K562 (cell line): ENCODE measurements around the gene TMEM200B. TPM values are rescaled to one million over a fixed set of nuclear protein-coding genes. Genes with fewer than 3 reads are reported as not detected.
A peak's percentile ranks its signal among the peaks of the same experiment; 100 is the strongest.
"Not testable (repeated sequence)": the region's sequence is repeated elsewhere in the genome, so short reads cannot be mapped to it uniquely, and the experiment has no call there.

Experiments
- ATAC-seq: fragments of 200-7000 bp; cut with Tn5 transposase; 3 replicates; pipeline ENCODE4 v1.9.1; 2020; ENCODE audit warnings: moderate library complexity
- BruUV-seq: library from RNA; stranded (reverse); fragments of 400-500 nt; replicated peaks from 2 replicates; lab custom pipeline; 2021; lab: Mats Ljungman, UMichigan
- CTCF ChIA-PET: fragments of 300-600 bp; formaldehyde crosslinking; extraction: SDS; loops from one replicate; lab custom pipeline; 2021; ENCODE audit warnings: low intra/inter-chr PET ratio; lab: Yijun Ruan, JAX
- POLR2A ChIA-PET: fragments of 300-600, 350-650 bp; sonication (Branson Sonifier 250); formaldehyde crosslinking; extraction: SDS; loops from one replicate; lab custom pipeline; 2021; ENCODE audit warnings: antibody characterized with exemption, inconsistent platforms; lab: Yijun Ruan, JAX
- DNase-seq, 4 experiments: peaks; one replicate each; pipeline versions ENCODE4 v3.0.0 to v3.0.0-alpha.2; 2011 to 2018; ENCODE audit warnings: low spot score in 3 of 4, mixed read lengths in 3 of 4; ENCODE audit errors: extremely low read depth in 1 of 4
- FAIRE-seq: peaks from 2 replicates; lab custom pipeline; 2011; peaks lifted over from hg19 to GRCh38; lab: Jason Lieb, UNC
- H2AFZ ChIP-seq: 2 replicates; pipeline ENCODE4 v1.6.0; 2011; ENCODE audit warnings: low read depth, low read length, control low read depth, inconsistent platforms
- H3K27ac ChIP-seq: fragments of 200-600 bp; 3 replicates; pipeline ENCODE4 v1.8.0; 2011; ENCODE audit warnings: low read depth, mild to moderate bottlenecking, control low read depth, inconsistent platforms, low read length, moderate library complexity, mixed read lengths; ENCODE audit errors: extremely low read depth
- H3K27me3 ChIP-seq, 2 experiments: fragments of 300-600 bp in 1 of 2; 2 replicates in 1 of 2; 3 replicates in 1 of 2; pipeline versions ENCODE4 v1.6.0 to v1.8.0; 2011; ENCODE audit warnings: inconsistent platforms in 2 of 2, low read length in 2 of 2, mild to moderate bottlenecking in 1 of 2, mixed read lengths in 1 of 2, moderate library complexity in 1 of 2; ENCODE audit not compliant: control insufficient read depth in 2 of 2, insufficient read depth in 2 of 2
- H3K36me3 ChIP-seq: fragments of 300-600 bp; 3 replicates; pipeline ENCODE4 v1.8.0; 2011; ENCODE audit warnings: mild to moderate bottlenecking, low read length, inconsistent platforms; ENCODE audit not compliant: control insufficient read depth, insufficient read depth
- H3K4me1 ChIP-seq, 2 experiments: fragments of 200-600 bp in 1 of 2; replicated peaks in 1 of 2; 2 replicates in 1 of 2; 3 replicates in 1 of 2; pipeline versions ENCODE4 v1.5.1 to v1.8.0; 2011; ENCODE audit warnings: inconsistent platforms in 2 of 2, low read length in 2 of 2, mild to moderate bottlenecking in 1 of 2, mixed read lengths in 1 of 2, moderate library complexity in 1 of 2; ENCODE audit not compliant: control insufficient read depth in 2 of 2, insufficient read depth in 2 of 2
- H3K4me2 ChIP-seq: 2 replicates; pipeline ENCODE4 v1.6.1; 2011; ENCODE audit warnings: low read length, control low read depth, inconsistent platforms, mixed read lengths; ENCODE audit not compliant: insufficient read depth
- H3K4me3 ChIP-seq: fragments of 200-600 bp; sonication (generic), shearing (Covaris generic); 2 replicates; pipeline ENCODE4 v1.5.1; 2016; ENCODE audit warnings: control low read depth, inconsistent platforms
- H3K79me2 ChIP-seq: fragments of 200-600 bp; 3 replicates; pipeline ENCODE4 v1.8.0; 2011; ENCODE audit warnings: low read length, inconsistent platforms; ENCODE audit not compliant: control insufficient read depth, insufficient read depth
- H3K9ac ChIP-seq, 2 experiments: 2 replicates each; pipeline versions ENCODE4 v1.6.0 to v1.6.1; 2011; ENCODE audit warnings: low read depth in 2 of 2, low read length in 2 of 2, control low read depth in 1 of 2, inconsistent platforms in 1 of 2, mild to moderate bottlenecking in 1 of 2, mixed read lengths in 1 of 2; ENCODE audit not compliant: insufficient read depth in 1 of 2
- H3K9me1 ChIP-seq: one replicate; pipeline ENCODE4 v1.6.0; 2011; ENCODE audit warnings: inconsistent platforms, mild to moderate bottlenecking, low read length, moderate library complexity; ENCODE audit not compliant: control insufficient read depth, insufficient read depth
- H3K9me3 ChIP-seq: replicated peaks from 2 replicates; pipeline ENCODE4 v1.5.1; 2011; ENCODE audit warnings: low read depth, low read length, inconsistent platforms; ENCODE audit not compliant: control insufficient read depth, insufficient read depth
- H4K20me1 ChIP-seq: replicated peaks from 2 replicates; pipeline ENCODE4 v1.6.1; 2011; ENCODE audit warnings: low read length, inconsistent platforms, mixed read lengths; ENCODE audit not compliant: control insufficient read depth, insufficient read depth
- ARID1B ChIP-seq: fragments of 450-650 bp; IDR thresholded peaks from 2 replicates; pipeline ENCODE4 v1.6.1; 2016; ENCODE audit warnings: antibody characterized with exemption, mild to moderate bottlenecking, inconsistent platforms
- BHLHE40 ChIP-seq: IDR thresholded peaks from 2 replicates; pipeline ENCODE4 v1.6.1; 2011; ENCODE audit warnings: low read length, improper control_type of control experiment
- CEBPB ChIP-seq: fragments of 450-650 bp; IDR thresholded peaks from 2 replicates; pipeline ENCODE4 v1.6.1; 2016; ENCODE audit warnings: missing genetic modification characterization, missing compliant biosample characterization
- CEBPG ChIP-seq, 3 experiments: fragments of 200-800 bp in 1 of 3; sonication (Bioruptor generic) in 1 of 3; sonication (generic) in 1 of 3; formaldehyde crosslinking in 1 of 3; IDR thresholded peaks in 2 of 3; conservative IDR thresholded peaks in 1 of 3; 2 replicates each; pipeline versions ENCODE4 v1.6.1 to v1.8.0; 2016 to 2022; ENCODE audit warnings: missing compliant biosample characterization in 2 of 3, missing genetic modification characterization in 2 of 3, mild to moderate bottlenecking in 1 of 3, missing genetic modification reagents in 1 of 3
- DPF2 ChIP-seq: fragments of 450-650 bp; IDR thresholded peaks from 2 replicates; pipeline ENCODE4 v1.6.1; 2016
- EGR1 ChIP-seq: fragments of 450-650 bp; conservative IDR thresholded peaks from 2 replicates; pipeline ENCODE4 v1.6.1; 2017; ENCODE audit warnings: mild to moderate bottlenecking
- FOSL1 ChIP-seq: fragments of 200-800 bp; sonication (Bioruptor generic); conservative IDR thresholded peaks from 2 replicates; pipeline ENCODE4 v1.6.1; 2016; ENCODE audit warnings: missing genetic modification characterization, missing compliant biosample characterization
- HDAC1 ChIP-seq, 2 experiments: fragments of 450-650 bp; IDR thresholded peaks; 2 replicates each; pipeline ENCODE4 v1.6.1; 2016 to 2017; ENCODE audit warnings: inconsistent platforms in 1 of 2, mild to moderate bottlenecking in 1 of 2, moderate library complexity in 1 of 2
- NFE2 ChIP-seq: IDR thresholded peaks from 2 replicates; pipeline ENCODE4 v1.6.1; 2014; ENCODE audit warnings: antibody characterized with exemption, low read depth
- NR2C2 ChIP-seq, 2 experiments: fragments of 200-800 bp in 1 of 2; sonication (Bioruptor generic) in 1 of 2; sonication (generic) in 1 of 2; formaldehyde crosslinking in 1 of 2; IDR thresholded peaks; 2 replicates each; pipeline versions ENCODE4 v1.6.1 to v1.8.0; 2016 to 2022; ENCODE audit warnings: mild to moderate bottlenecking in 1 of 2, missing compliant biosample characterization in 1 of 2, missing genetic modification characterization in 1 of 2, missing genetic modification reagents in 1 of 2
- ZNF165 ChIP-seq: fragments of 250-450 bp; sonication (Bioruptor Pico); IDR thresholded peaks from 2 replicates; pipeline ENCODE4 v1.4.0; 2020; ENCODE audit warnings: borderline replicate concordance
- WGBS: fragments of 100-300 bp; shearing (Covaris generic); methylation state at CpG from one replicate; pipeline ENCODE4 v1.1.6; 2016; ENCODE audit warnings: low coverage, mixed read lengths; ENCODE audit not compliant: insufficient coverage; ENCODE audit errors: missing lambda C conversion rate; 5-methylcytosine and 5-hydroxymethylcytosine counted together
- in situ Hi-C: fragments of 300-500 bp; cut with MboI; formaldehyde crosslinking; loops from 4 replicates; pipeline ENCODE4 v1.15.0; 2018; ENCODE audit warnings: inconsistent platforms, mixed read lengths
- intact Hi-C: fragments of 100-400 bp; cut with micrococcal nuclease; formaldehyde crosslinking; loops from 2 replicates; pipeline ENCODE4 v1.14.2; 2022
- polyA plus RNA-seq, 8 experiments: library from polyadenylated mRNA; depleted of rRNA in 4 of 8; stranded (reverse) in 5 of 8; unstranded in 3 of 8; fragments of >200 nt; fragmentation: Nextera tagmentation in 2 of 8; fragmentation: Illumina TruSeq in 1 of 8; extraction: Ambion mirVana in 2 of 8; extraction: Trizol in 1 of 8; gene quantifications; 2 replicates each; pipeline versions ENCODE4 v1.2.1 to v1.2.3, GENCODE V29; 2011 to 2014; ENCODE audit warnings: inconsistent platforms in 1 of 8, missing spikeins in 1 of 8
- total RNA-seq, 7 experiments: library from RNA; depleted of rRNA in 6 of 7; stranded (reverse); fragments of >200 nt in 6 of 7; fragmentation: Illumina TruSeq in 2 of 7; extraction: Trizol in 2 of 7; gene quantifications; 2 replicates each; pipeline versions ENCODE4 v1.2.1 to v1.2.3, GENCODE V29; 2011 to 2021; ENCODE audit warnings: low replicate concordance in 1 of 7
- TF ChIP-seq, protein P1 (sequence below): fragments of 250-450 bp; sonication (Bioruptor Pico); IDR thresholded peaks from 2 replicates; pipeline ENCODE4 v1.5.0; 2021; ENCODE audit warnings: mild to moderate bottlenecking, moderate library complexity

The TMEM200B gene
- total and polyA plus RNA-seq, 9 of the 15 experiments (the other 6 are each of a cell fraction or from before 2014, with no cell fraction given): 0.04 to 0.35 (median 0.10) TPM; not detected in 1

DNA sequence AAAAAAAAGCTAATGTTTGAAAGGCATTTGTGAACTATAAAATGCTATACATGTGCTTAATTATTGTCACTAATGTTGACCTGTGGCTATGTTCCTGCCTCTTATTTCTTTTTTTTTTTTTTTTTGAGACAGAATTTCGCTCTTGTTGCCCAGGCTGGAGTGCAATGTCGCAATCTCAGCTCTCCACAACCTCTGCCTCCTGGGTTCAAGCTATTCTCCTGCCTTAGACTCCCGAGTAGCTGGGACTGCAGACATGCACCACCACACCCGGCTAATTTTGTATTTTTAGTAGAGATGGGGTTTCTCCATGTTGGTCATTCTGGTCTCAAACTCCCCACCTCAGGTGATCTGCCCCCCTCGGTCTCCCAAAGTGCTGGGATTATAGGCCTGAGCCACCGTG is 15.7 kb downstream of the TMEM200B start:
- H3K79me2 ChIP-seq; H3K4me3 ChIP-seq; intact Hi-C loops; BruUV-seq; H3K4me2 ChIP-seq; H3K27ac ChIP-seq; H4K20me1 ChIP-seq; H3K27me3 ChIP-seq; H3K9me1 ChIP-seq; H3K9me3 ChIP-seq; H2AFZ ChIP-seq; DNase-seq; ATAC-seq; H3K4me1 ChIP-seq; in situ Hi-C loops; H3K9ac ChIP-seq; FAIRE-seq; CTCF ChIA-PET; TF ChIP-seq CEBPG (CRISPR knock-in tag; IDR thresholded peaks at IDR 0.05): not testable (repeated sequence)
- POLR2A ChIA-PET: interaction anchor here (0.6 to 0.8 kb wide), 2 partner anchors 9 to 135 kb away, joined by 3 read pairs; no protein-coding TSS in a partner anchor
- WGBS: 93% methylated on average over 4 of the region's 6 CpGs
- peaks cover 52% of the 10 kb centered on the region for H3K36me3 ChIP-seq
- TF ChIP-seq CEBPG (tag; conservative IDR thresholded peaks at IDR 0.05 in 1 of 2, IDR thresholded peaks at IDR 0.05 in 1 of 2): peak in 1 of 2 experiments; percentile 27; a peak in 1 of 4 replicates
- peak; percentile 71 for TF ChIP-seq CEBPB (tag)

DNA sequence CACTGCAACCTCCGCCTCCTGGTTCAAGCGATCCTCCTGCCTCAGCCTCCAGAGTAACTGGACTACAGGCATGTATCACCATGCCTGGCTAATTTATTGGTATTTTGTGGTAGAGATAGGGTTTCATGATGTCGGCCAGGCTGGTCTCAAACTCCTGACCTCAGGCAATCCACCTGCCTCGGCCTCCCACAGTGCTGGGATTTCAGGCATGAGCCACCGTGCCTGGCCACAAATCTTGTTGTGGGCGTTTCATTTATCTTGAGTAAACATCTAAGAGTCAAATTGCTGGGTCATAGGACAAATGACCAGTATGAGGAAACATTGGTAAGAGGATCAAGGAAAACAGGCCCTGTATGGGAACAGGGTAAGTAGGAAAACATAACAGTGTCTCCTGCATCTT is 17.9 kb downstream of the TMEM200B start:
- Histone ChIP-seq H3K36me3 (peaks cover 47% of the 10 kb centered on the region), H4K20me1 (no peaks in the 10 kb centered on the region), H3K27ac (no peak overlapping the region), H3K27me3 (no peaks in the 10 kb centered on the region), H3K4me3 (no peak overlapping the region), H3K79me2 (no peaks in the 10 kb centered on the region), H3K9ac (0 out of 4 replicates have a peak overlapping the region, but pooled peaks of 1 of the 2 experiments have one; percentile 6), H2AFZ (no peak overlapping the region), H3K9me3 (no peaks in the 10 kb centered on the region), H3K4me1 (no peaks in the 10 kb centered on the region), H3K9me1 (no peaks in the 10 kb centered on the region), H3K4me2 (no peak overlapping the region)
- ATAC-seq: peak; percentile 59
- in situ Hi-C loops: no loop called here
- DNase-seq: no peak
- POLR2A ChIA-PET: interaction anchor here (0.6 to 1.3 kb wide), 2 partner anchors 9 to 48 kb away, joined by 3 to 8 read pairs; no protein-coding TSS in a partner anchor
- FAIRE-seq: no peak
- intact Hi-C loops: no loop called here
- 57% methylated on average over 6 of the region's 6 CpGs for WGBS
- CTCF ChIA-PET: no interaction called here
- no TSS peak for BruUV-seq
- TF ChIP-seq NR2C2 (CRISPR knock-in tag; IDR thresholded peaks at IDR 0.05) (no peak), NR2C2 (tag; IDR thresholded peaks at IDR 0.05) (peak; percentile 55), CEBPB (tag) (no peak), HDAC1 (IDR thresholded peaks at IDR 0.05) (peak in 1 of 2 experiments; percentile 76; a peak in 2 of 4 replicates), ZNF165 (CRISPR knock-in tag) (no peak), BHLHE40 (peak; percentile 34; the same call in 1 of the 2 replicates), EGR1 (peak; percentile 47), FOSL1 (peak; percentile 65), NFE2 (peak; percentile 79), DPF2 (0 out of 2 replicates have a peak, but pooled peaks have one; percentile 29), ARID1B (0 out of 2 replicates have a peak, but pooled peaks have one; percentile 35)
- TF ChIP-seq, protein P1, sequence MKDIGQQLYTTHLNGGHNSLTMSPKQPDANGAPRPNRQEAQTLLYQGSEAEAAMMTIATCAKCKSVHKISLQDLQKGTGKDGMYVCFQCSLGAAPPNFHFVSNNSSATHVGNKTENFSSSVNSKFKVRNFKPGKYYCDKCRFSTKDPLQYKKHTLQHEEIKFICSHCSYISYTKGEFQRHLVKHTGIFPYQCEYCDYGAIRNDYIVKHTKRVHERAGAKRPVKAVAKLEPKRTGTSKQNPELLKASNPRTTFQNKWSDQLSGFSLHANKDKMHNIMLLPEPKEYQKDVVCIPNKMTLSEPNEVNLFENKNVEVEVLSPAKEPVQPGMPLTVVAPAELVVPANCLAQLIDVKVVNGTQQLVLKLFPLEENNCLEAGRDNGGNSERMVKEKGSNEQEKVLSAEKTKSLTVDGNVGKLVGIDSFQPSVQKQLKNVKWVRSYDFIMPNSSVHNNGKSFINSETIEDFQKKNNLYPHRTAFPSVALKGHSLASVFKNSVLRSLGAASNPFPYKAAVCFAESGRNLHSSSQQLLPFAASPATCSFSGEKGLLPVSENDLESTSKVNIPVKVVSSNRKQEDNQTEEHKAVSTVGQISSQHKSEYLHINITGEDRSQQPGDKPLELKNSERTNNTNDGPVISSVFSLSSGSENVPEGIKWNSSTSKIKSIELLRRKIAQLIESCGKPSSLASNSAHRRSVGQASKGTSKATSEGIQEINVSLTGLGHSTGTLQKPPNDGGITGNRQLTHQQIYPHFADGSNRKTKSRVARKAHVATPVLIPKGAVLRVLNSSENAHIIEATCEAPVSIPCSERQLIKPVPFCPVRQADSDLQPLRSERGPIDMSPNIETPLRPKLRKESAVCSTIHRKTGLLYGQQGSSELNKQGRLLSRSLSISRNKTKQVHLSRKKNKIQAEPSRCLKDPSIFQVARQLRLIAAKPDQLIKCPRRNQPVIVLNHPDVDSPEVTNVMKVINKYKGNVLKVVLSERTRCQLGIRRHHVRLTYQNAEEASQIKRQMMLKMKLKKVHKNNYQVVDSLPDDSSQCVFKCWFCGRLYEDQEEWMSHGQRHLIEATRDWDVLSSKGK (CRISPR knock-in tag): no peak
